ENCODE measurements around the gene DIS3L2.
"Not testable (repeated sequence)": the region's sequence is repeated elsewhere in the genome, so short reads cannot be mapped to it uniquely, and the experiment has no call there.

Gene DIS3L2

DNA sequence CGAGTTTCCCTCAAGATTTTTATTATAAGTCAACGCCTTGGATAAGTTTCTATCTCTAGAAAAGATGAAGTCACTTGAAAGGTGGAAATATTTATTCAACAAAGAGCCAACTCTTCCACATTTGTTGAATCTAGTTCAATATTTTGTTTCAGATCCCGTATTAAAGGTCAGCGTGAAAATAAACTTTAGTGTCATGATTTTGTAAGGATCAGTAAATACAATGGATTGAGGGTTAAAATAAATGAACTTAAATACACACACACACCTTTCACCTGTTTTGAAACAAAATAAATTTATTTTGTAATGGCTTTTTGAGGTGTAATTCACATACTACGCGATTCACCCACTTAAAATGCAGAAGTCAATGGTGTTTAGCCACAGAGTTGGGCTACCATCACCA is 19.3 kb upstream of the DIS3L2 start:
- DNase-seq (ENCODE audit: extremely low read depth, low read depth), result no peak
- TF ChIP-seq, protein P1, sequence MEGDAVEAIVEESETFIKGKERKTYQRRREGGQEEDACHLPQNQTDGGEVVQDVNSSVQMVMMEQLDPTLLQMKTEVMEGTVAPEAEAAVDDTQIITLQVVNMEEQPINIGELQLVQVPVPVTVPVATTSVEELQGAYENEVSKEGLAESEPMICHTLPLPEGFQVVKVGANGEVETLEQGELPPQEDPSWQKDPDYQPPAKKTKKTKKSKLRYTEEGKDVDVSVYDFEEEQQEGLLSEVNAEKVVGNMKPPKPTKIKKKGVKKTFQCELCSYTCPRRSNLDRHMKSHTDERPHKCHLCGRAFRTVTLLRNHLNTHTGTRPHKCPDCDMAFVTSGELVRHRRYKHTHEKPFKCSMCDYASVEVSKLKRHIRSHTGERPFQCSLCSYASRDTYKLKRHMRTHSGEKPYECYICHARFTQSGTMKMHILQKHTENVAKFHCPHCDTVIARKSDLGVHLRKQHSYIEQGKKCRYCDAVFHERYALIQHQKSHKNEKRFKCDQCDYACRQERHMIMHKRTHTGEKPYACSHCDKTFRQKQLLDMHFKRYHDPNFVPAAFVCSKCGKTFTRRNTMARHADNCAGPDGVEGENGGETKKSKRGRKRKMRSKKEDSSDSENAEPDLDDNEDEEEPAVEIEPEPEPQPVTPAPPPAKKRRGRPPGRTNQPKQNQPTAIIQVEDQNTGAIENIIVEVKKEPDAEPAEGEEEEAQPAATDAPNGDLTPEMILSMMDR (IDR thresholded peaks at IDR 0.05; ENCODE audit: low read depth, low read length), result no peak

DNA sequence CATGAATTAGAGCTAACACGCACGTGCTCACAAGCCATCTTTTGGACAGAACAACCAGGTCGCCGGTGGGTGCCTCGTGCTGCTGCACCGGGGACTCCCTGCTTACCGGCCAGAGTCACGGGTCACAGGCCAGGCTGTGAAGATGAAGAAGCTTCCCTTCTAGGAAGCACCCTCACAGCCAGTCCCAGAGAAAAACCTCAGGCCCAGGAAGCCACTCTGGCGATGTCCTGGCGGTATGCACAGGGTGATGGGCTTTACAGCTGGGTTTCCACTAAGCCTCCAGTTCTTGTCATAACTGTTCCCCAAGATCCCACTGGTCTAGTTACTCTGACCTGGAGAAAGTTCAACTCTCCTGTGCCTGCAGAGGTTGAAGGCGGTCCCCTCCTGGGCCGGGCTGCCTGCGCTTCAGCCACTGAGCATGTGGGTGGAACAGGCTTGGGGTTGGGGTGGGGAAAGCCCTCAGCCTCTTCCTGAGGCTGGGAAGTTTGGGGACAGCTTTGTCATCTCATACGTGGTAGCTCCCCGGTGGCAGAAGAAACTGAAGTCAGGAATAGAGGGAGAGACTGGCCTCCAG is 15.2 kb upstream of the DIS3L2 start:
- DNase-seq (ENCODE audit: extremely low read depth, low read depth), result no peak
- TF ChIP-seq, protein P1 (IDR thresholded peaks at IDR 0.05; ENCODE audit: low read depth, low read length), result no peak

DNA sequence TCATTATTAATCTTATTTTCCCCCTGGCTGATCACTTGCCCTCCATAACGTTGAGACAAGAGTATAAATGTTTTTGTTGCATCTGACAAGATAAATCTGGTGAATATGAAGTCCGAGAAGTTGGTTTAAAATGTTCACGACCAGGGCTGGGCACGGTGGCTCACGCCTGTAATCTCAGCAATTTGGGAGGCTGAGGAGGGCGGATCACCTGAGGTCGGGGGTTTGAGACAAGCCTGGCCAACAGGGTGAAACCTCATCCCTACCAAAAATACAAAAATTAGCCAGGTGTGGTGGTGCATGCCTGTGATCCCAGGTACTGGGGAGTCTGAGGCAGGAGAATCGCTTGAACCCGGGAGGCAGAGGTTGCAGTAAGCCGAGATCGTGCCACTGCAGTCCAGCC is 14.4 kb upstream of the DIS3L2 start:
- not testable (repeated sequence) for DNase-seq (ENCODE audit: extremely low read depth, low read depth)

DNA sequence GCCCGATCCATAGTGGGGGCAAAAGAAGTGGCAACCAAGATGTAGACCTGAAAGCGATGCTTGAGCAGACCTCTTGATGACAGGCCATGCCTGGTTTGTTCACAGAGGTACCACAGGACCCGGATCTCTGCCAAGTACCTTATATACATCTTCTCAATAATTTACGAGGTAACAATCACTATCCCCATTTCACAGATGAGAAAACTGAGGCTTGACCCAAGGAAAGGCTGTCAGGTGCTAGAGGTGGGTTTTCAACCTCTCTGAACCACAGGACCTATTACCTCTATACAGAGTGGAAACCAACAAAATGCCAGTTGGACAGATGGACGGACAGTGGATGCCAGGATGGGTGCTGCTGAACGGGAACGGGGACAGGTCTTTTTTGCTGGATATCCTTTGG is 13.8 kb upstream of the DIS3L2 start:
- TF ChIP-seq, protein P1 (IDR thresholded peaks at IDR 0.05; ENCODE audit: low read depth, low read length), result no peak
- no peak for DNase-seq (ENCODE audit: extremely low read depth, low read depth)

DNA sequence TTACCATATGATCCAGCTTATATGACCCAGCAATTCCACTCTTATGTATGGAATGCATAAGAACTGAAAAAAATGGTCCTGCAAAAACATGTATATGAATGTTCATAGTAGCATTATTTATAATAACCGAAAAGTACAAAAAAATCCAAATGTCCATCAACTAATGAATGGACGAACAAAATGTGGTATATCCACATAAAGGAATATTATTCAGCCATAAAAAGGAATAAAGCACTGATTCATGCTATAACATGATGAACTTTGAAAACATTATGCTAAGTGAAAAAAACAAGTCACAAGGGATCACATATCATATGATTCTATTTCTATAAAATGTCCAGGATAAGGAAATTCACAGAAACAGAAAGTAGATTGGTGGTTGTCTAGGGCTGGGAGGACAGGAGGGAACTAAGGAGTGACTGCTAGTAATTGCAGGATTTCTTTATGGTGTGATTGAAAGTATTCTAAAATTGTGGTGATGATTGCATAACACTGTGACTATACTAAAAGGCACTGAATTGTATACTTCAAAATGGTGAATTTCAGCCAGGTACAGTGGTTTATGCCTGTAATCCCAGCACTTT is 10.0 kb upstream of the DIS3L2 start:
- no peak for DNase-seq (ENCODE audit: extremely low read depth, low read depth)
- TF ChIP-seq, protein P1 (IDR thresholded peaks at IDR 0.05; ENCODE audit: low read depth, low read length), result no peak

DNA sequence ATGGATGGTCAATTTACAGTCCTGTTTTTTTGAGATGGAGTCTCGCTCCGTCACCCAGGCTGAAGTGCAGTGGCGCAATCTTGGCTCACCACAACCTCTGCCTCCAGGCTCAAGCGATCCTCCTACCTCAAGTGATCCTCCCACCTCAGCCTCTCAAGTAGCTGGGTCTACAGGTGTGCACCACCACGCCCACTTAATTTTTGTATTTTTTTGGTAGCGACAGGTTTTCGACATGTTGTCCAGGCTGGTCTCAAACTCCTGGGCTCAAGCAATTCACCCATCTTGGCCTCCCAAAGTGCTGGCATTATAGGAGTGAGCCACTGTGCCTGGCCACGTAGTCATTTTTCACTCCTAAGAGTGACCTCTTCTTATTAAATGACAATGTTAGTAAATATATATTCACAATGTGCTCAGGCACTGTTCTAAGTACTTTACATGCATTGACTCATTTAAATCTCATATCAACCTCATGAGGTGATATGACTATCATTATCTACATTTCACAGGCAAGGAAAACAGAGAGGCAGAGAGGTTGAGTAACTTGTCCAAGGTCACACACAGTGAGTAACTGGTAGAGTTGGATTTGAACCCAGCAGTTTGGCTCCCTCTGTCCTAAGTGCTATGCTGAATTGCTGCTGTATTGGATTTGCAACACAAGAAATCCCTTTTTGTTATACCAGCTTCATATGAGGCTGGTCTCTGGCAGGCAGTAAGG is 5.6 kb upstream of the DIS3L2 start:
- TF ChIP-seq, protein P1 (IDR thresholded peaks at IDR 0.05; ENCODE audit: low read depth, low read length), result no peak
- no peak for DNase-seq (ENCODE audit: extremely low read depth, low read depth)

DNA sequence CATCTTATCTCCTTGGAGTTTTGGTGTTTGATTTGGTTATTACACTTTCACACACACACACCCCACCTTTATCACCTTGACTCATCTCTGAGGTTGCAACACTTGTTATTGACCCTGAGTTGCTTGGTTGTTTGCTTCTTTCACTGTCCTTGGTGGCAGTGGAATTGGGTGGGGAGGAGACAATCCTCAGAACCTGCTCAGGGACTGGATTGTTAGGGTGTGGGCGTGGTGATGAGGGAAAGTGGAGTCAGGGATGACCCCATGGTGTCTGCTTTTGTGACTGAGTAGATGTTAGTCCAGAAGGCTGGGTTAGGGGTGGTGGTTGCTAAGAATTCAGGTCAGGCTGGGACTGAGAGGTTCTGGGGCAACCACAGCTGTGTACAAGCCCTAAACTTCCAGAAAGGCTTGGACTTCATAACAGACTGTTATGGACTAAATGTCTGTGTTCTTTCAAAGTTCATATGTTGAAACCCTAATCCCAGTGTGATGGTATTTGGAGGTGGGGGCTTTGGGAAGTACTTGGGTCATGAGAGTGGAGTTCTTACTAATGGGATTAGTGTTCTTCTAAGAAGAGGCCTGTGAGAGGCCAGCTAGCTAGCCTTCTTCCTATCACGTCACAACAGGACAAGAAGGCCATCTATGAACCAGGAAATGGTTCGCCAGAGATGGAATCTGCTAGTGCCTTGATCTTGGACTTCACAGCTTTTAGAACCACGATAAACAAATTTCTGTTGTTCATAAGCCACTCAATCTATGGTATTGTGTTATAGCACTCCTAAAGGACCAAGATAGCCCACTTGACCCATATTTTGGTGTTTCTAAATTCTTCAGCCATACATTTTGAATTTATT is 3.4 kb upstream of the DIS3L2 start:
- DNase-seq (ENCODE audit: extremely low read depth, low read depth), result no peak
- TF ChIP-seq, protein P1 (IDR thresholded peaks at IDR 0.05; ENCODE audit: low read depth, low read length), result no peak

Measured in AG09319 (cell line).